ENCODE results near the gene ALPK3.

Gene ALPK3

GRCh38 chr15:84898761-84899160, 81.6 kb downstream of the ALPK3 start:
- DNase-seq, result no peak

GRCh38 chr15:84899750-84900149, 82.6 kb downstream of the ALPK3 start:
- no peak for DNase-seq

GRCh38 chr15:84901540-84901939, 84.4 kb downstream of the ALPK3 start:
- no peak for DNase-seq

- no peak for DNase-seq
These were observed 86.6 kb downstream of the ALPK3 start for GRCh38 chr15:84903751-84904150.

GRCh38 chr15:84904419-84904818, 87.3 kb downstream of the ALPK3 start:
- DNase-seq, result no peak

- DNase-seq, result no peak
These were observed 88.1 kb downstream of the ALPK3 start for GRCh38 chr15:84905016-84905916.

- DNase-seq, result no peak
These were observed 90.6 kb downstream of the ALPK3 start for GRCh38 chr15:84907731-84908130.

- no peak for DNase-seq
These were observed 91.4 kb downstream of the ALPK3 start for GRCh38 chr15:84908564-84908963.

- no peak for DNase-seq
These were observed 91.9 kb downstream of the ALPK3 start for GRCh38 chr15:84909029-84909428.

GRCh38 chr15:84909782-84910181, 92.6 kb downstream of the ALPK3 start:
- no peak for DNase-seq

- no peak for DNase-seq
These were observed 93.9 kb downstream of the ALPK3 start for GRCh38 chr15:84910928-84911623.

GRCh38 chr15:84911879-84912660, 94.9 kb downstream of the ALPK3 start:
- DNase-seq, result no peak

GRCh38 chr15:84913360-84913723, 96.2 kb downstream of the ALPK3 start:
- no peak for DNase-seq

- DNase-seq, result no peak
These were observed 97.2 kb downstream of the ALPK3 start for GRCh38 chr15:84914351-84914750.

- no peak for DNase-seq
These were observed 97.9 kb downstream of the ALPK3 start for GRCh38 chr15:84914909-84915605.

GRCh38 chr15:84915606-84915958, 98.4 kb downstream of the ALPK3 start:
- DNase-seq, result no peak

GRCh38 chr15:84917452-84917851, 100.3 kb downstream of the ALPK3 start:
- DNase-seq, result no peak

- DNase-seq, result no peak
These were observed 102.0 kb downstream of the ALPK3 start for GRCh38 chr15:84919106-84919667.

- no peak for DNase-seq
These were observed 104.0 kb downstream of the ALPK3 start for GRCh38 chr15:84921121-84921520.

- DNase-seq, result no peak
These were observed 105.4 kb downstream of the ALPK3 start for GRCh38 chr15:84922530-84922929.
